ENCODE data around the gene ACYP2.

- TF ChIP-seq ESRRG (CRISPR knock-in tag; IDR thresholded peaks at IDR 0.05), result no peak
- TF ChIP-seq TOX (CRISPR knock-in tag; IDR thresholded peaks at IDR 0.05; ENCODE audit: borderline replicate concordance), result no peak
- no peak for TF ChIP-seq ISL1 (CRISPR knock-in tag; IDR thresholded peaks at IDR 0.05)
- no peak for TF ChIP-seq RARB (CRISPR knock-in tag; IDR thresholded peaks at IDR 0.05)
- no peak for TF ChIP-seq TSHZ2 (CRISPR knock-in tag; IDR thresholded peaks at IDR 0.05)
- no peak for TF ChIP-seq ZFP30 (CRISPR knock-in tag; IDR thresholded peaks at IDR 0.05)
- TF ChIP-seq ZNF565 (CRISPR knock-in tag; conservative IDR thresholded peaks at IDR 0.05; ENCODE audit: low read depth), result no peak
- no peak for TF ChIP-seq OSR1 (CRISPR knock-in tag; IDR thresholded peaks at IDR 0.05)
- TF ChIP-seq ZNF70 (CRISPR knock-in tag; IDR thresholded peaks at IDR 0.05), result no peak
- no peak for TF ChIP-seq PATZ1 (CRISPR knock-in tag; IDR thresholded peaks at IDR 0.05; ENCODE audit: borderline replicate concordance)
- TF ChIP-seq ZNF8 (CRISPR knock-in tag; IDR thresholded peaks at IDR 0.05), result no peak
- no peak for TF ChIP-seq POU6F1 (CRISPR knock-in tag; IDR thresholded peaks at IDR 0.05; ENCODE audit: borderline replicate concordance, low read depth)
- no peak for TF ChIP-seq ZFP3 (CRISPR knock-in tag; IDR thresholded peaks at IDR 0.05)
- TF ChIP-seq TCF4 (CRISPR knock-in tag; IDR thresholded peaks at IDR 0.05; ENCODE audit: borderline replicate concordance), result no peak
Measured at GRCh38 chr2:54259413-54260240, 144.2 kb downstream of the ACYP2 start.
